GM12865 (cell line): ENCODE data around the gene KLF3.
A peak's percentile ranks its signal among the peaks of the same experiment; 100 is the strongest.

Experiments used
- DNase-seq: peaks from one replicate; pipeline ENCODE4 v3.0.0; 2010; ENCODE audit warnings: low read depth
- H3K4me3 ChIP-seq: 2 replicates; pipeline ENCODE4 v1.5.1; 2011; ENCODE audit warnings: mild to moderate bottlenecking, low read depth, low read length, control low read depth
- CTCF ChIP-seq: IDR thresholded peaks from 2 replicates; pipeline ENCODE4 v1.5.1; 2011; ENCODE audit warnings: low read length, control low read depth, low read depth, inconsistent platforms; ENCODE audit not compliant: insufficient read depth; ENCODE audit errors: missing control alignments

KLF3 gene

GRCh38 chr4:38723726-38724474 is 59.9 kb downstream of the KLF3 start:
- no peak overlapping the region for H3K4me3 ChIP-seq
- no peak for DNase-seq
- no peak for TF ChIP-seq CTCF

GRCh38 chr4:38724475-38724808 is 60.4 kb downstream of the KLF3 start:
- H3K4me3 ChIP-seq = no peak overlapping the region
- DNase-seq = no peak
- no peak for TF ChIP-seq CTCF

- no peak for DNase-seq
- no peak for TF ChIP-seq CTCF
- H3K4me3 ChIP-seq = no peak overlapping the region
Measured at GRCh38 chr4:38728631-38729141, 64.7 kb downstream of the KLF3 start.

- no peak overlapping the region for H3K4me3 ChIP-seq
- no peak for TF ChIP-seq CTCF
- DNase-seq = no peak
Measured at GRCh38 chr4:38730493-38730829, 66.5 kb downstream of the KLF3 start.

- peak; percentile 92 for DNase-seq
- H3K4me3 ChIP-seq = no peak overlapping the region
Measured at GRCh38 chr4:38730830-38731646, 67.0 kb downstream of the KLF3 start.

GRCh38 chr4:38733663-38734062 is 69.7 kb downstream of the KLF3 start:
- no peak for DNase-seq
- no peak for TF ChIP-seq CTCF
- H3K4me3 ChIP-seq = no peak overlapping the region

More at GRCh38 chr4:38730830-38731646, 67.0 kb downstream of the KLF3 start:
- peak; percentile 86 for TF ChIP-seq CTCF
